ENCODE results near the gene MARCOL.

Gene MARCOL, protein sequence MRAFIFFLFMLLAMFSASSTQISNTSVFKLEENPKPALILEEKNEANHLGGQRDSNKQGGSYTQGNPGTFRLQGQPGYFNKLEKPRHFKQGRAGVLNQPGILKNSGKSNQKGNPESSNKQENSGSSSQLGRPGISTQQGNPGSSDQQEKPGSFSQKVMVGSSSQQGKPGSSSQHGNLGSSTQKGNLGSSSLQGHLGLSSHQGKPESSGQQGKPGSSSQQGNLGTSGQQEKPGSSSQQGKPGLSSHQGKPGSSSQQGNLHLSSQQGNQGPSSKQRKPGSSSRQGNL

DNA sequence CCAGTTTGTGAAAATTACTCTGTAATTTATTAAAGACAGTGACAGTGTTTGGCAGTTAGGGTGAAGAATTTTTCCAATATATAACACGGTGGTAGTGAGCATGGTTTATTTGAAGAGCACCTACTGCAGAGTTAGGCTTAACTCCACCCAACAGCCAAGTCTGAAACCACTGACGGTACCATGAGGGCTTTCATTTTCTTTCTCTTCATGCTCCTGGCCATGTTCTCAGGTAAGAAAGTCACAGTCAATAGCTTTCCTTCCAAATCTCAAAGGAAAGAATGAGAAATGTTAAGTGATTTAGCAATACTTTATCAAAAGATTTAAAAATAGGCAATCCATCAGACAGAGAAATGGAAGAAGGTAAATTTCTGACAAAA is at the start of gene MARCOL:
MARCOL (plus strand) TSS at position 108 of the 377 bp plus-strand sequence; CDS start at position 181, 73 bp downstream.
- no peak for DNase-seq (ENCODE audit: low spot score)

DNA sequence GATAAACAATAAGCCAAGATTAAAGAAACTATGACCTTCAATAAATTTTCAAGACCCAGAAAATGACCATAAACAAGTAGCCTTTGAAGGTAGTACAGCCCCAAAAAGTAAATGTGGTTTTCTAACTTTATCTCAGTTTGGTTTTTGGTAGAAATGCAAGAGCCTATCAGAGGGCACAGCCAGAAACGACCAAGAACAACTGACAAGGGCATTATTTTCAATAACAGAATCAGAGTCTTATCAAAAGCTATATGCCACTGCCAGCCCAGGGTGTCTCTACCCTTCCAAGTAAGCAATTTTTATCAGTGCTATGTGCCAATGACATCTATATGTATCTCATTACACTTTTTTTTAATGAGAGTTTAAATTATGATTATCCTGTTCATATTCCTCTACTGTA is 47.3 kb upstream of the MARCOL start:
- DNase-seq (ENCODE audit: low spot score): no peak

DNA sequence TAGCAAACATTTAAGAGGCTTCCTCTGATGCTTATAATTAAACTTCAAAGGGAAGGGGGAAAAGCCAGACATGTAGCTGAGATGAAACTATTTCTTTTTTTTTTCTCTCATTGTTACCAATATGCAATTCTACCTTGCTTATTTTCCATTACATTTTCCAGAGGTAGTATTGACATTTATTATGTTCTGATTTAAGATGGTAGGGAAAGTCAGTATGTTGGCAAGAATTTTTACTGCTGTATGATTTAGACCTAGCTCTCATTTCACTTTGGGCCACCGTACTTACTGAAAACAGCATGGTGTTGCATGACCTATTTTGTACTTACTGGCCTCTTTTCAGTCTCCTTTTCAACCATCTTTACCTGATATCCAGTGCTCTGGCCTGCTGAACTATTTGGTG is 45.1 kb upstream of the MARCOL start:
- DNase-seq (ENCODE audit: low spot score): no peak

DNA sequence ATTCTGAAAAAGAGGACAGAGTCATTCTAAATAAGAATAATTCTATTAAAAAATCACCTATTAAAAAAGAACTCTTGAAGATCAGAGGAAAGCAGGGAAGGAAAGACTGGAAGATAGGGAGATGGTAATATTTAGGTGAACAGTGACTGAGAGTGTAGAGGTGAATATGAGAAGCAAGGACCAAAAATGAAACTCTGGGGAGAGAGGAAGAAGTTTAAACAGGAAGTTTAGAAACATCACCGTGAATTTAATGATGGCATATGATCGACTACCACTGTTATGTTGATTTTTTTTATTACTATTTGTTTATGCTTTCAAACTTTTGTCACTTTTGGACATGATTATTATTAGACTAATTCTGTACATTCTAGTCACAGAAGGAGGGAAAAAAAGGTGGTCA is 37.2 kb upstream of the MARCOL start:
- no peak for DNase-seq (ENCODE audit: low spot score)

DNA sequence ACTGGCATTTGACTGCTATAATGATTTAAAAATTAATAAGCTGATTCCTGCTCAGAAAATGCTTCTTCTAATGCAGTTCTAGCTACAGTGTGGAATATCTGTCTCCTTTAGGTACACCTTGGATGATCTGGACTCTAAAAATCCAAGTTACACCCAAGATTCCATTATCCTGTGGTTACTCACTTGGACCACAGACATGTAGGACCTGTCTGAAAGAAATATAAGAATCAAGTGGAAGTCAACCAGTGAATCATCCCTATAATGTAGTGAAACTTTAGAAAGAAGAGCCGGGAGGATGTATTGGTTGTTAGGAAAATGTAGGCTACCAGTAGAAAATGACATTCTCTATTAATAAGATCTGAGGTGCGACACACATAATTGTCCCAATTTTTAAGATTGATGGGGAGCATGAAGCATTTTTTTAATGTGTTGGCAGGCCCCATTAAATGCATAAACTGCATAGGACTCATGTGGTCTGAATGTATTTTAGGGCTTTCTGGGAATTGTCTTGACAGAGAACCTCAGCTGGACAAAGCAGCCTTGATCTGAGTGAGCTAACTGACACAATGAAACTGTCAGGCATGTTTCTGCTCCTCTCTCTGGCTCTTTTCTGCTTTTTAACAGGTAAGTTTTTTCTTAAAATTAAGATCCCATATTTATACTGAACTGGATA is 35.7 kb upstream of the MARCOL start, which contains the start of gene SPINK6:
SPINK6 (plus strand) TSS at position 512 of the 673 bp plus-strand sequence; CDS start at position 567, 55 bp downstream.
- DNase-seq (ENCODE audit: low spot score): no peak

DNA sequence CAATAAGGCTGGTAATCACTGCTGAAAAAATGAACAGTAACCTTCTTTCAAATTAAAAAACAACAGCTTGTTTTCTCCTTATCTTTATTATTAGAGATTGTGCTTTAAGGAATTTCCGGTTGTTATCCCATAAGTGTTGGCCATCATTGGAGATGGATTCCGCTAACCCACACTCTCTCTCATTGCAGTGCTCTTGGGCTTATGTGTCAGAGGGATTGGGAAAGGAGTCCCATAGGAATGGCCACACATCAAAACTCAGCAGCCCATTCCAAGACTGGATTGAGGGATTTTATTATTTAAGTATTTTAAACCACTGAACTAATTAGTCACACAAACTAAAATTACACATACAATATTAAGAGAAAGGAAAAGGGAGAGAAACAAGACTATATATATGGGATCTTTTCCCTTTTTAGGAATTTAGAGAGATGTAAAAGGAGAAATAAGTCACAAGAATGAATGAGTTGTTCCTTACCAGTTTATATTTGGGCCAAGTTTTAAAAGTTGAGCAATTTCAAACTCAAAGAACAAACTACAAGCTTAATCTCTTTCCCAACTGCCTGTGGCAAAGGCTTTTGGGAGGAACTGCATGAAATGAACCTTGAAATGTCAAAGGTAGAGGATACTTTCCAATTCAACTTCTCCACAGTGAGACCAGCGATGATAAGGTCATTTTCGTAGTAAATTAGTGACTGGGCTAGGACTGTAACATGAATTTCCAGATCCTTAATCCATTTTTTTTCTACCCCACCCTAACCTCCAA is 33.1 kb upstream of the MARCOL start:
- DNase-seq (ENCODE audit: low spot score): no peak

DNA sequence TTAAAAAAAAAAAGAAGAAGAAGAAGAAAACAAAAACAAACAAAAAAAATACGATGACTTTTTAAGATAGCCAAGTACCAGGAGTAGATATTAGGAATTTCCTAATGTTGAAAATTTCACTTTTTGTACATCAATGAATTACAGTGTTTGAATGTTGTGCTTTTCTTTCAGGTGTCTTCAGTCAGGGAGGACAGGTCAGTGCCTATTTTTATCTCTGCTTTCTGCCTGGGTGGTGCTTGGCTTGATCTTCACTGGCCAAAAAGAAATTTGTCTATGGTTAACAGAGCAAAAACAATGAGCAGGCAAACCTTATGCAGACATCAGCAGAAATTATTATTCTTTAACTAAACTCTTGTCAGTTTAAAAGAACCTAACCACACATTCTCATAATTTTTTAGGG is 32.5 kb upstream of the MARCOL start:
- no peak for DNase-seq (ENCODE audit: low spot score)

DNA sequence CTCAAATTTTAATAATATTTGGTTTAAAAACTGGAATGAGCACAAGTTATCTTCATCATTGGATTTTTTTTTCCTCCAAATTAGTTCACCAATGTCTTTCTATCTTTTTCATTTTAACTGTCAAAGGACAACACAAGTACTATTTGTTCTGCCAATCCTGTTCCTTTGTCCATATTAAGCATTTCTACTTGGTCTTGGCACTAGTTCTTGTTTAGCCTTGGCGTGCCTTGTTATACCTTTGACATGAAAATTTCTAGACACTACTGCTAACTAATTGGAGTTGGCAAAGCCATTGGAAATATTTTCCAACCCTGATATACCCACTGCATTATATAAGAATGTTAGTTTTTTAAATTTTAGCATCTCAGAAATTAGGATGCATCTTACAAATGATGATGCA is 31.7 kb upstream of the MARCOL start:
- DNase-seq (ENCODE audit: low spot score): no peak

DNA sequence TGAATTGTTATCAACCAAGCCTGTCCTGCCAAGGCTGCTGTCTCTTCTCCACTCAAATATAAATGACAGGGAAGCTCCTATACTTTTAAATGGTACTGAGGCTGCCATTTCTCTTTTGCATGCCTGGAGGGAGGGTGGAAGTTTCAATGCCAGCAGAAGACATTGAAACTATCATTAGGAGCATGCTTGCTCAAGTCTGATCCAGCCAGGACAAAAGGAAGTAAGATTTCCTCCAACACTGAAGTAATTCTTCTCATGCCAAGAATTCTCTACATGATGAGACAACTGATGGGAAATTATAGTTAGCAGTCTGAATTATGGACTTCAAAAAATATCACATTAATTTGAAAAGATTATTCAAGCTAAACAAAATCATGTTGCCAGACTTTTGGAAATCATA is 30.1 kb upstream of the MARCOL start:
- DNase-seq (ENCODE audit: low spot score): no peak

DNA sequence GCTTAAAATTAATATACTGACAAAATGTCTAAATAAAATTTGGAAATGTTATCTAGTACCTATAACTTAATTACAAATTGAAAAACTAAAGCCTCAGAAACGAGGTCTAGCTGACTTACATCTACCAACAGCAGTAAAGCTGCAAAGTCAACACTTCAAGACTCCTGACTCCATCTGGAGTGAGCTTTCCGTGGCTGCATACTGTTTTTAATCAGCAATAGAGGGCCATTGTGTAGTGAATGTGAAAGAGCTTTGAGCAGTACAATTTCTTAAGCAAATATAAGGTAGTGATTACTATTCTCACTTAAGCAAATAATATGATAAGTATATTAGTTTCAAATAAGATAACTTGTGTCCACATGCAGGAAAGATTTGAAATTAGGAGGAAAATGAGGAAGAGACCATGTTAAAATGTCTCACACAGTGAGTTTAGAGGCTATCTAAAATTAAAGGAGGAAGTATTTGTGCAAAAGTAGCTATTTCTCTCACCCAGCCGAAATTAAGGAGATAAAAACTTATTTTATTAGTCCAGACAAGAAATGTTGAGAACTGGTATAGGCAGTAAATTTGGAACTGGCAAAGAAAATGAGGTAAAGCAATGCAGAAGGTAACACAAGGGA is 29.1 kb upstream of the MARCOL start:
- no peak for DNase-seq (ENCODE audit: low spot score)

DNA sequence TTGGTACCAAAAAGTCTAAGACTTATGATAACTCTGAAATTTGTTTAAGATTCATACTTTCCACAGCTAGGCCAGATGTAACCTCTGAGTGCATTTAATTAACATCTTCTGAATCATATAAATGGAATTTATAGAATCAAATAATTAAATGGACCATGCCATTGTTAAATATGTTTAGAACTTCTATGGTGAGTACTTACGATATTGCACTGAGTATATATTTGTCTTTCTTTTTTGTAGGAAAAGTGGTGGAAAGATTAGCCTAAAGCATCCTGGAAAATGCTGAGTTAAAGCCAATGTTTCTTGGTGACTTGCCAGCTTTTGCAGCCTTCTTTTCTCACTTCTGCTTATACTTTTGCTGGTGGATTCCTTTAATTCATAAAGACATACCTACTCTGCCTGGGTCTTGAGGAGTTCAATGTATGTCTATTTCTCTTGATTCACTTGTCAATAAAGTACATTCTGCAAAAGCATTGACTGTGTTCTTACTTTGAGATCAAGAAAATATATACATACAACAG is 23.6 kb upstream of the MARCOL start:
- no peak for DNase-seq (ENCODE audit: low spot score)

DNA sequence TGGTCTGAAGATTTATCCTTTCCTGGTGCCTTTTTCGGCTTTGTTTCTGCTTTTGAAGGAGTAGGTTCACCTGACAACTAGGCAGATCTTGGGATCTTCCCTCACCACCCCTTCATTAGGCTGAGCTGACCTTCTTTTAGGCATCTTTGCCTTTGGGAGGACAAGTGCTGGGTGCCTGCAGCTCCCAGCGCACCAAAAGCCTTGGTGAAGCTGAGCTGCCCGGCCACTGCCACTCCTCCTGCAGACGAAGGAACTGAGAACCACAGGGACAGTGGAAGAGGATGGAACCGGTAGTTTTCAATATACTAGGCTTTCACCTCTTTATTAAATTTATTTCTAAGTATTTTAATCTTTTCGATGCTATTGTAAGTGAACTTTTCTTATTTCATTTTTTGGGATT is 16.8 kb upstream of the MARCOL start:
- no peak for DNase-seq (ENCODE audit: low spot score)

DNA sequence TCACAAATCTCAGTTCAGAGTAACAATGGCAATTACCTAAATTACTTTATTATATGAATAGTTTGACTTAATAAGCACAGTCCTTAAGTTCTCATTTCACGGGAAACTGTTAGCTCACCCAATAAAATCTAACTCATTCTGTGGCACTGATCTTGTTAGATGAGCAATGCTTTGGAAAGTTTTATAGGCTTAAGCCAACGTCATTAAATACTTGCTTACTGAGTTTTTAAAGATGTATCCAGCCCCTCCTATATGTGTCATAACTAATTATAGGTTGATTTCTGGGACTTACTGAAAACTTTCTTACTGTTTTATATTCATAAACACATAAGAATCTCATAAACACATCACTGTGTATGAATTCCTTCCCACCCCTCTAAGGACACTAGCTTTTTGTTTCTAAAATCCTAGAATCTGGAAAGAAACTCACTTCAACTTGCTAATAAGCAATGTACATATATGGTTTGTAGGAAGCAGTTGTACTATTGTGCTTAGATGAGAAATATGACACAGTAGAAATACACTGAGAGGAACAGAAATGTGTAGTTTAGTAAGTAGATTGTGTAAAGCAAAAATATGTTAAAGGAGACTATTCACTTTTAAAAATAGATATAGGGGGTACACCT is 14.1 kb upstream of the MARCOL start:
- no peak for DNase-seq (ENCODE audit: low spot score)

DNA sequence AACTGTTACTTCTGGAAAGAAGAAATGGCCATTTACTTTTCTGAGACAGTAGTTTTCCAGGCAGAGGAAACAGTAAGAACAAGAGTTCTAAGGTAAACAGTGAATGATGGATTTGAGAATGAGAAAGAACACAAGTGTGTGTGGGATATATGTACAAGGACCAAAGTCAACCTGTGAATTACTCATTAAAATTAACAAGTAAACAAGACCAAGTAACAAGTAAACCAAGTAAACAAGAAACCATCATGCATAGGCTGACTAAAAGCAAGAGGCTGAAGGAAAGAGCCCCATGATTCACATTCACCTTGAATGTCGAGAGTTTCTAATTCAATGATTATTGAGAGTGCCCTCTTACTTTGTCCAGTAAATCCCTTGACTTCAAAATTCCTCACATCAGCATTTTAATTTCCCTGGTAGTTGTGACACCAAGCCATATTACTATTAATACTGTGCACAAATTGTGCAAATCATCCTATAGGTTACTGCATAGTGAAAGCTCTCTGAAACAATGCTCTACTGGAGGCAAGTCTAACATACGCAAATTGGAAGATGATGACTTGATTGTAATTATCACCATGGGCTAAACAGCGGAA is 9.8 kb upstream of the MARCOL start:
- no peak for DNase-seq (ENCODE audit: low spot score)

DNA sequence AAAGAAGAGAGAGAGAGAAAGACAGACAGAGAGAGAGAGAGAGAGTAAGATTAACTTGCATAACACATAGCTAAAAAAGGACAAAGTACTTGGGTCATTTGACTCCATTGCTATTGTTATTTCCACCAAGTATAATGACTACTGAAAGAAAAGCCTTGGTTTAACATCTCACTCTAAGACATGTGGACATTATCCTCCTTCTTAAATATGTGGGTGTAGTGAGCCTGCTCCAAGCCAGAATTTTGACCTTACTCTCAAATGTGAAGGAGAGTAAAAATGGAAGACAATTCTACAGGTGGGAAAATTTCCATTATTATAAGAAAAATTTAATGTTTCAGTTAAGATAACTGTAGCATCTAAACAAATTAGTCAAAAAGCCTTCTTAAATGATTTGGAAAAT is 8.5 kb upstream of the MARCOL start:
- DNase-seq (ENCODE audit: low spot score): no peak

DNA sequence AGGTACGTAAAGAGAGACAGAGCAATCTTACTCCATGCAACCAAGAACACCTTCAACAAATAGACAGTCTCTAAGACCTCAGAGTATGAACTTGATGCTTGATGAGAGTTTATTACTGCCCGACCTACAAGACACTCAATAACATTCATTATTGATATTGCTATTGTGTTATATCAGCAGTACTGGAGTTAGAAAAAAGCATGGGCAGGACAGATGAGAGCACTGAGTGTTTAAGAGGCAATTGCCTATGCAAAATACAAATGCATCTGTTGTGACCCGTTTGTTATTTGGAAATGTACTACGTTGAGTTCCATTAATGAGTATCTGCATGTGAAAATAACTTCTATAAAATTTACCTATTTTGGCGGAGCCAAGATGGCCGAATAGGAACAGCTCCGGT is 8.1 kb upstream of the MARCOL start:
- DNase-seq (ENCODE audit: low spot score): no peak

DNA sequence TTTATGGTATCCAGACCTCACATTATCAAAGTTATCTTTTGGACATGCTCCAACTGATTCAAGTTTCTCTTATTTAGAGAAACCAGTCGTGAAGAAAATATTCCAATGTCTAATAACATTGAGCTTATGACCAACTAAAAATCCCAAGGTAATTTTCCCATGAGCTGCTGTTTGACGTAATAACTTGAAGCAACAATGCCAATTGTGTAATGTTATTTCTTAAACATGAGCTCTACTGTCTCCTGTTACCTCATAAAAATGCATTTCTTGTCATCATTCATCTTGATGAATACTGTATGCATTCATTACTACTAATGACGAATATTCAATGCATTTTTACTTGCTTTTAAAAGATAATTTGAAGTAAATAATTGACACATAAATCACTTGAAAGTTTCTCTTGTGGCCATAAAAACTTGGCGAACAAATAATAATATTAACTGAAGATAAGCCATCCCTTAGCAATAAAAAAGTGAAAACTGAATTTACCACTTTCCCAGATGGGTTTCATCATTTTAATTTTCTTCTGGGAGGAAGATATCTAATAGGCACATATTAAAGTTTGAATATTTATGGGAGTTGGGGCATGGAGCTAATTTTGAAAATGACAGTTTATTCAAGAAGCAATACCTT is 424 bp upstream of the MARCOL start:
- DNase-seq (ENCODE audit: low spot score): no peak

DNA sequence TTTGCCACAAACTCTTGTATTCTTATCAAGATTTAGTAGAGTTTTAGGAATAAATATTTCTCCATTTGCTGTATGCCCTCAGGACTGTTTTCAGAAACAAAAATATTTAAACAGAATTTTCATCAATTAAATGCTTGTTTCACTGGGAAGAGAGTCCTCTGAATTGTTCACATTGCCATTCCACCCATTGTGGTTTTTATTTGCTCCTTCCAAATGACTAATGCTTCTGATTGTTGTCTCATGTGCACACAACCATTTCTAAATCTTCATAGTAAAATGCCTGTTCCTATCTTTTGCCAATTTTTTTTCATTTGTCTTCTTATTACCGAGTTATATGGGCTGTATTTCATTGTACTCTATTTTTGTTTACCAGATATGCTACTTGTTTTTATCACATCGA is 10.6 kb downstream of the MARCOL start:
- no peak for DNase-seq (ENCODE audit: low spot score)

DNA sequence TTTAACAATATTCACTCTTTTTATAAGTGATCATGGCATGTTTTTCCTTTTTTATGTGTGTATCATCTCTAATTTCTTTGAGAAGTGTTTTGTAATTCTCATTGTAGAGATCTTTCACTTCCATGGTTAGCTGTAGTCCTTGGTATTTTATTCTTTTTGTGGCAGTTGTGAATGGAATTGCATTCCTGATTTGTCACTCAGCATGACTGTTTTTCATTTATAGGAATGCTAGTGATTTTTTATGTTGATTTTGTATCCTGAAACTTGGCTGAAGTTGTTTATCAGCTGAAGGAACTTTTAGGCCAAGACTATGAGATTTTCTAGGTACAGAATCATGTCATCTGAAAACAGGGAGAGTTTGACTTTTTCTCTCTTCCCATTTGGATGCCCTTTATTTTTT is 17.1 kb downstream of the MARCOL start:
- DNase-seq (ENCODE audit: low spot score): no peak

DNA sequence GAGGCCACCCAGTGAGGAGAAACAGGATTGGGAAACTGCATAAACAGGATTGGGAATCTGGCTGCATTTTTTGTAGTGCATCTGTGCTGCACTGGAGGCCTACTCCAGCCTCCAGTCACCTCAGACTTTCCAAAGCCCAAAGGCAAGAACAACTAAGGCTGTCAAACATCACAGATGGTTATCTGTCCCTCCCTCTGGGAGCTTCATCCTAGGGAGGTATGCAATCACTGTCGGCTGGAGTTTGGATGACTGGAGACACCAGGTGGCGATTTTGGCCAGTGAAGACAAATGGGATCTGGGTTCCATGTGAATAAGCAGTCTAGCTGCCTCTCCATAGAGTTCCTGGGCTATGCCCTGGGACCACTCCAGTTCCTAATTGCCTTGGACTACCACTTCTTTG is 21.0 kb downstream of the MARCOL start:
- DNase-seq (ENCODE audit: low spot score): no peak

DNA sequence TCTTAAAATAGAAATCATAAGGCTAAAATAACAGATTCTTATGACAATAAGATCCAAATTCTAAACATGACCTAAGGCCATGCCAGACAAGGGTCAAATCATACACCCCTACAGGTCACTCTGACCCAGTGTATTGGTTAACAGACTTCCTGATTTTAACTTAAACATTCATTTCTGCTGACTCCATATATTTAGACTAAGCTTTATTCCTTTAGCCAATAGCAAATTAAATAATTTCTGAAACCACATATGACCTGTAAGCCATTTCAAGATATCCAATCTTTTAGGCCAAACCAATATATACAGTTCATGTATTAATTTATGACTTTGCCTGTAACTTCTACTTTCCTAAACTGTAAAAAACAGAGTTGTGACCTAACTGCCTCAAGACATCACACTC is 22.9 kb downstream of the MARCOL start:
- DNase-seq (ENCODE audit: low spot score): no peak
